Measurements from ENCODE around the gene TBC1D22A.
"Not testable (repeated sequence)": the region's sequence is repeated elsewhere in the genome, so short reads cannot be mapped to it uniquely, and the experiment has no call there.

TBC1D22A gene

GRCh38 chr22:46762238-46763050, at the start of gene TBC1D22A:
Gene TBC1D22A (plus strand): TSS chr22:46762650. CDS start chr22:46762787, 137 bp downstream.
- peak; percentile 94 for DNase-seq

GRCh38 chr22:46714550-46714949, 47.9 kb upstream of the TBC1D22A start:
- no peak for DNase-seq

- DNase-seq = no peak
Observed at GRCh38 chr22:46719921-46720320, 42.5 kb upstream of the TBC1D22A start.

GRCh38 chr22:46721501-46722085, 40.9 kb upstream of the TBC1D22A start:
- DNase-seq = no peak

GRCh38 chr22:46723882-46724281, 38.6 kb upstream of the TBC1D22A start:
- no peak for DNase-seq

GRCh38 chr22:46725096-46725495, 37.4 kb upstream of the TBC1D22A start:
- DNase-seq = no peak

GRCh38 chr22:46726066-46726985, 36.1 kb upstream of the TBC1D22A start:
- DNase-seq = no peak

GRCh38 chr22:46726986-46727317, 35.5 kb upstream of the TBC1D22A start:
- DNase-seq = no peak

- no peak for DNase-seq
Observed at GRCh38 chr22:46727813-46728364, 34.6 kb upstream of the TBC1D22A start.

GRCh38 chr22:46728470-46728869, 34.0 kb upstream of the TBC1D22A start:
- DNase-seq = no peak

- DNase-seq = no peak
Observed at GRCh38 chr22:46730568-46731245, 31.7 kb upstream of the TBC1D22A start.

GRCh38 chr22:46731246-46732040, 31.0 kb upstream of the TBC1D22A start:
- no peak for DNase-seq

GRCh38 chr22:46732041-46732379, 30.4 kb upstream of the TBC1D22A start:
- no peak for DNase-seq

GRCh38 chr22:46732513-46732912, 29.9 kb upstream of the TBC1D22A start:
- no peak for DNase-seq

- DNase-seq = not testable (repeated sequence)
Observed at GRCh38 chr22:46734213-46734722, 28.2 kb upstream of the TBC1D22A start.

- peak; percentile 49 for DNase-seq
Observed at GRCh38 chr22:46734830-46735453, 27.5 kb upstream of the TBC1D22A start.

- DNase-seq = no peak
Observed at GRCh38 chr22:46735747-46736608, 26.5 kb upstream of the TBC1D22A start.

- no peak for DNase-seq
Observed at GRCh38 chr22:46736705-46737104, 25.7 kb upstream of the TBC1D22A start.

GRCh38 chr22:46737105-46737975, 25.1 kb upstream of the TBC1D22A start:
- peak; percentile 41 for DNase-seq

Data from stimulated activated CD4-positive, alpha-beta T cell treated with anti-CD3 and anti-CD28 coated beads, Interleukin-1b, Interleukin-23, amount 100 ng/mL, for 48 hours (primary cell).